Measurements from ENCODE around the gene ECT2L.

The ECT2L gene

GRCh38 chr6:138803861-138804260, 8.0 kb downstream of the ECT2L start:
- no peak for DNase-seq (ENCODE audit: low read depth)

- DNase-seq (ENCODE audit: low read depth): no peak
Observed at GRCh38 chr6:138805016-138805765, 9.3 kb downstream of the ECT2L start.

GRCh38 chr6:138806889-138807288, 11.0 kb downstream of the ECT2L start:
- no peak for DNase-seq (ENCODE audit: low read depth)

GRCh38 chr6:138809677-138810076, 13.8 kb downstream of the ECT2L start:
- DNase-seq (ENCODE audit: low read depth): no peak

- no peak for DNase-seq (ENCODE audit: low read depth)
Observed at GRCh38 chr6:138811866-138812265, 16.0 kb downstream of the ECT2L start.

- no peak for DNase-seq (ENCODE audit: low read depth)
Observed at GRCh38 chr6:138814179-138814834, 18.4 kb downstream of the ECT2L start.

- DNase-seq (ENCODE audit: low read depth): no peak
Observed at GRCh38 chr6:138815221-138815620, 19.3 kb downstream of the ECT2L start.

- DNase-seq (ENCODE audit: low read depth): no peak
Observed at GRCh38 chr6:138815797-138816528, 20.1 kb downstream of the ECT2L start.

- DNase-seq (ENCODE audit: low read depth): no peak
Observed at GRCh38 chr6:138817799-138818198, 21.9 kb downstream of the ECT2L start.

- DNase-seq (ENCODE audit: low read depth): no peak
Observed at GRCh38 chr6:138818496-138819194, 22.8 kb downstream of the ECT2L start.

- no peak for DNase-seq (ENCODE audit: low read depth)
Observed at GRCh38 chr6:138821519-138821918, 25.6 kb downstream of the ECT2L start.

- DNase-seq (ENCODE audit: low read depth): no peak
Observed at GRCh38 chr6:138824482-138825144, 28.7 kb downstream of the ECT2L start.

- no peak for DNase-seq (ENCODE audit: low read depth)
Observed at GRCh38 chr6:138830248-138830647, 34.4 kb downstream of the ECT2L start.

GRCh38 chr6:138832182-138832581, 36.3 kb downstream of the ECT2L start:
- no peak for DNase-seq (ENCODE audit: low read depth)

- no peak for DNase-seq (ENCODE audit: low read depth)
Observed at GRCh38 chr6:138833816-138834539, 38.1 kb downstream of the ECT2L start.

GRCh38 chr6:138837246-138837645, 41.4 kb downstream of the ECT2L start:
- DNase-seq (ENCODE audit: low read depth): no peak

GRCh38 chr6:138844192-138844591, 48.3 kb downstream of the ECT2L start:
- DNase-seq (ENCODE audit: low read depth): no peak

- DNase-seq (ENCODE audit: low read depth): no peak
Observed at GRCh38 chr6:138847884-138848283, 52.0 kb downstream of the ECT2L start.

- DNase-seq (ENCODE audit: low read depth): no peak
Observed at GRCh38 chr6:138848461-138848860, 52.6 kb downstream of the ECT2L start.

- no peak for DNase-seq (ENCODE audit: low read depth)
Observed at GRCh38 chr6:138849791-138850190, 53.9 kb downstream of the ECT2L start.

GRCh38 chr6:138856654-138857053, 60.8 kb downstream of the ECT2L start:
- no peak for DNase-seq (ENCODE audit: low read depth)
